Ammon's horn (tissue), 1 donor: ENCODE results near the gene COQ2.

Experiments
- DNase-seq: peaks from one replicate; pipeline ENCODE4 v3.0.0-alpha.2; 2016; ENCODE audit warnings: low spot score

The COQ2 gene

DNA sequence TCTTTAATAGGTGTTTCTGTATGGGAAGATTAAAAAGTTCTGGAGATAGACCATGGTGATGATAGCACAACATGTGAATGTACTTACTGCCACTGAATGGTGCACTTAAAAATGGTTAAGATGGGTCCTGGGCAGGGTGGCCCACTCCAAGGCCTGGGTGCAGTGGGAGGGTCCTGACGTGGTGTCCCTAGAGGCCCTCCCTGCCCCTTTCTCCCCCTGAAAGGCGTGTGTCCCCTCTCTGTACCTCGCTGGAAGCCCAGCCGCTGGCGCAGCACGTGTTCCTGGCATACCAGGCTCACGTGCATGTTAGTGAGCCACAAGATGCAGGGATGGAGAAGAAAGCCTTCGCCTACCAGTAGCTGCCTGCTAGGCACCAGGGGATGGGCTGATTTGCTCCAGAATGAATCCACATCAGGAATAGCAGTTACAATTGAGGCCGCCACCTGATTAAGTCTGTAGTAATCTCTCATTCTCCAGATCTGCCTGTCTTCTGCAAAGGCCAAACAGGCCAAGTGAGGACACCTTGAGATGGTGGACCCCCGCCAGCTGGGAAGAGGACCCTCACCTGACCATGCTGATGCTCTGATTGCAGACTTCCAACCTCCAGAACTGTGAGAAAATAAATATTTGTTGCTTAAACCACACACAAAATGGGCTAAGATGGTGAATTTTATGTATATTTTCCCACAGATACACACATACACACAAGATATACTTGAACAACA is 67.5 kb downstream of the COQ2 start:
- no peak for DNase-seq

- no peak for DNase-seq
Measured at GRCh38 chr4:83214079-83214478, 70.5 kb downstream of the COQ2 start.
